H9 (cell line): ENCODE measurements around the gene WDR64. TPM values are rescaled to one million over a fixed set of nuclear protein-coding genes. Genes with fewer than 3 reads are reported as not detected.

Source experiments
- DNase-seq: peaks from one replicate; pipeline ENCODE4 v3.0.0-alpha.2; 2017
- H2AFZ ChIP-seq: one replicate; pipeline ENCODE4 v1.6.1; 2013; ENCODE audit warnings: mild to moderate bottlenecking, low read length, control low read depth, moderate library complexity
- H2AK5ac ChIP-seq: 2 replicates; pipeline ENCODE4 v1.6.1; 2013; ENCODE audit warnings: low read length, control low read depth, mixed read lengths; ENCODE audit not compliant: insufficient read length
- H2BK120ac ChIP-seq: one replicate; pipeline ENCODE4 v1.6.1; 2013; ENCODE audit warnings: low read depth, mild to moderate bottlenecking, low read length, control low read depth, inconsistent platforms; ENCODE audit not compliant: poor library complexity, severe bottlenecking
- H2BK12ac ChIP-seq: 2 replicates; pipeline ENCODE4 v1.6.1; 2013; ENCODE audit warnings: low read length, control low read depth, mixed read lengths, low read depth; ENCODE audit not compliant: insufficient read length
- H2BK15ac ChIP-seq: 2 replicates; pipeline ENCODE4 v1.6.1; 2013; ENCODE audit warnings: low read depth, low read length, control low read depth
- H2BK20ac ChIP-seq: one replicate; pipeline ENCODE4 v1.6.1; 2013; ENCODE audit warnings: low read depth, mild to moderate bottlenecking, low read length, control low read depth, inconsistent platforms; ENCODE audit not compliant: poor library complexity, severe bottlenecking
- H2BK5ac ChIP-seq: 2 replicates; pipeline ENCODE4 v1.6.1; 2013; ENCODE audit warnings: low read length, control low read depth, mixed read lengths; ENCODE audit not compliant: insufficient read length
- H3K14ac ChIP-seq: 2 replicates; pipeline ENCODE4 v1.6.1; 2013; ENCODE audit warnings: low read length, control low read depth; ENCODE audit not compliant: insufficient read depth
- H3K18ac ChIP-seq: 2 replicates; pipeline ENCODE4 v1.6.1; 2013; ENCODE audit warnings: low read depth, mild to moderate bottlenecking, mixed read lengths, low read length, control low read depth; ENCODE audit not compliant: insufficient read length
- H3K23ac ChIP-seq: 2 replicates; pipeline ENCODE4 v1.6.1; 2013; ENCODE audit warnings: low read length, control low read depth, mixed read lengths, low read depth; ENCODE audit not compliant: insufficient read length
- H3K23me2 ChIP-seq: 2 replicates; pipeline ENCODE4 v1.6.1; 2013; ENCODE audit warnings: low read depth, mild to moderate bottlenecking, mixed read lengths, low read length, control low read depth; ENCODE audit not compliant: insufficient read length, poor library complexity, severe bottlenecking
- H3K27ac ChIP-seq: 2 replicates; pipeline ENCODE4 v1.5.1; 2013; ENCODE audit warnings: low read length, control low read depth, mixed read lengths, low read depth; ENCODE audit not compliant: insufficient read length
- H3K27me3 ChIP-seq: 2 replicates; pipeline ENCODE4 v1.6.1; 2013; ENCODE audit warnings: low read length, control low read depth, inconsistent platforms; ENCODE audit not compliant: insufficient read depth
- H3K4ac ChIP-seq: 2 replicates; pipeline ENCODE4 v1.6.1; 2013; ENCODE audit warnings: low read depth, mild to moderate bottlenecking, control low read depth, inconsistent platforms, low read length, moderate library complexity
- H3K4me1 ChIP-seq: 2 replicates; pipeline ENCODE4 v1.6.1; 2013; ENCODE audit warnings: low read length, control low read depth, inconsistent platforms; ENCODE audit not compliant: insufficient read depth
- H3K4me2 ChIP-seq: 2 replicates; pipeline ENCODE4 v1.6.1; 2013; ENCODE audit warnings: low read length, control low read depth, mixed read lengths; ENCODE audit not compliant: insufficient read length, insufficient read depth
- H3K56ac ChIP-seq: 2 replicates; pipeline ENCODE4 v1.6.1; 2013; ENCODE audit warnings: low read depth, mild to moderate bottlenecking, mixed read lengths, low read length, control low read depth; ENCODE audit not compliant: insufficient read length
- H3K79me1 ChIP-seq: 2 replicates; pipeline ENCODE4 v1.6.1; 2013; ENCODE audit warnings: low read depth, mild to moderate bottlenecking, moderate library complexity, low read length, control low read depth, inconsistent platforms; ENCODE audit not compliant: insufficient read depth, poor library complexity, severe bottlenecking
- H3K79me2 ChIP-seq: 2 replicates; pipeline ENCODE4 v1.6.1; 2013; ENCODE audit warnings: low read length, control low read depth, inconsistent platforms; ENCODE audit not compliant: insufficient read depth
- H3K9ac ChIP-seq: 2 replicates; pipeline ENCODE4 v1.6.1; 2013; ENCODE audit warnings: low read length, control low read depth, mixed read lengths; ENCODE audit not compliant: insufficient read length; ENCODE audit errors: extremely low read depth
- H3K9me3 ChIP-seq: one replicate; pipeline ENCODE4 v1.6.1; 2013; ENCODE audit warnings: low read depth, low read length, inconsistent platforms; ENCODE audit not compliant: control insufficient read depth
- H3T11ph ChIP-seq: one replicate; pipeline ENCODE4 v1.6.1; 2013; ENCODE audit warnings: mild to moderate bottlenecking, low read length, control low read depth, inconsistent platforms
- H4K20me1 ChIP-seq: one replicate; pipeline ENCODE4 v1.6.1; 2013; ENCODE audit not compliant: control insufficient read depth, insufficient read length, insufficient read depth
- H4K5ac ChIP-seq: 2 replicates; pipeline ENCODE4 v1.6.1; 2013; ENCODE audit warnings: low read depth, mild to moderate bottlenecking, mixed read lengths, low read length, control low read depth; ENCODE audit not compliant: insufficient read length
- H4K8ac ChIP-seq: replicated peaks from 2 replicates; pipeline ENCODE4 v1.6.1; 2013; ENCODE audit warnings: low read length, control low read depth, mixed read lengths, low read depth; ENCODE audit not compliant: insufficient read length
- H4K91ac ChIP-seq: 2 replicates; pipeline ENCODE4 v1.6.1; 2013; ENCODE audit warnings: low read depth, mild to moderate bottlenecking, moderate library complexity, mixed read lengths, low read length, control low read depth; ENCODE audit not compliant: insufficient read length
- H3K27ac Mint-ChIP-seq, 3 experiments: 2 replicates in 2 of 3; 3 replicates in 1 of 3; pipeline ENCODE4 v1.8.0; 2020 to 2021; ENCODE audit warnings: mixed read lengths in 3 of 3, mild to moderate bottlenecking in 1 of 3, moderate library complexity in 1 of 3
- H3K27me3 Mint-ChIP-seq: 2 replicates; pipeline ENCODE4 v1.8.0; 2021; ENCODE audit warnings: low read depth, mild to moderate bottlenecking, moderate library complexity, mixed read lengths
- H3K36me3 Mint-ChIP-seq, 3 experiments: 2 replicates in 2 of 3; 3 replicates in 1 of 3; pipeline ENCODE4 v1.8.0; 2020 to 2021; ENCODE audit warnings: low read depth in 3 of 3, mixed read lengths in 3 of 3; ENCODE audit not compliant: insufficient read depth in 1 of 3
- H3K4me1 Mint-ChIP-seq, 2 experiments: 2 replicates each; pipeline ENCODE4 v1.8.0; 2020; ENCODE audit warnings: mixed read lengths in 2 of 2
- H3K4me3 Mint-ChIP-seq, 2 experiments: 2 replicates in 1 of 2; 3 replicates in 1 of 2; pipeline ENCODE4 v1.8.0; 2020 to 2021; ENCODE audit warnings: mild to moderate bottlenecking in 2 of 2, mixed read lengths in 2 of 2, moderate library complexity in 1 of 2
- H3K9me3 Mint-ChIP-seq, 2 experiments: 2 replicates in 1 of 2; 3 replicates in 1 of 2; pipeline ENCODE4 v1.8.0; 2020; ENCODE audit warnings: mild to moderate bottlenecking in 2 of 2, mixed read lengths in 2 of 2, moderate library complexity in 1 of 2
- CTCF ChIP-seq: fragments of 200-600 bp; sonication (generic); conservative IDR thresholded peaks from 3 replicates; pipeline ENCODE4 v1.8.0; 2021; ENCODE audit warnings: antibody characterized with exemption, mild to moderate bottlenecking
- WGBS: extraction: QIAGEN DNeasy Blood & Tissue Kit; methylation state at CpG from one replicate; pipeline ENCODE4 v1.1.7; 2013; ENCODE audit warnings: missing lambda C conversion rate, low lambda C conversion rate, mixed read lengths; ENCODE audit not compliant: insufficient read length; ENCODE audit errors: extremely low coverage; 5-methylcytosine and 5-hydroxymethylcytosine counted together
- total RNA-seq: library from RNA; stranded (reverse); gene quantifications from 2 replicates; pipeline ENCODE4 v1.2.1, GENCODE V29; 2021

Gene WDR64
- total RNA-seq, 1 experiment from 2014 or later = not detected

GRCh38 chr1:241631674-241632073 lies 20.4 kb upstream of the WDR64 start:
- TF ChIP-seq CTCF = no peak
- Histone ChIP-seq H2BK5ac (no peak overlapping the region), H3K56ac (no peak overlapping the region), H3K23me2 (no peaks in the 10 kb centered on the region), H4K5ac (no peak overlapping the region), H2AFZ (no peak overlapping the region), H3K4me1 (no peaks in the 10 kb centered on the region; the same call in 1 of the 2 replicates), H3K9me3 (no peaks in the 10 kb centered on the region), H3K14ac (no peak overlapping the region), H3K4me2 (no peak overlapping the region), H4K8ac (no peak overlapping the region), H4K20me1 (no peaks in the 10 kb centered on the region), H3K23ac (no peak overlapping the region), H3K9ac (no peak overlapping the region), H3K4ac (no peak overlapping the region), H3K27ac (no peak overlapping the region), H2BK120ac (no peak overlapping the region), H2AK5ac (no peak overlapping the region), H3K79me1 (no peaks in the 10 kb centered on the region), H4K91ac (no peak overlapping the region), H3K27me3 (no peaks in the 10 kb centered on the region), H2BK15ac (no peak overlapping the region), H3K18ac (no peak overlapping the region), H3K79me2 (peaks cover 5% of the 10 kb centered on the region; the same call in 1 of the 2 replicates), H2BK12ac (no peak overlapping the region), H3T11ph (no peak overlapping the region), H2BK20ac (no peak overlapping the region)
- Mint-ChIP-seq H3K36me3 (peaks cover 21 to 31% (median 29%) of the 10 kb centered on the region in 3 experiments; a peak in 6 of 7 replicates), H3K4me3 (no peak overlapping the region), H3K27ac (0 out of 7 replicates have a peak overlapping the region, but pooled peaks have one; percentile 2 to 23 (median 9)), H3K9me3 (no peaks in the 10 kb centered on the region), H3K27me3 (no peaks in the 10 kb centered on the region), H3K4me1 (peaks cover 18 to 22% of the 10 kb centered on the region in 2 experiments)
- no CpG with 5 or more reads among the region's 5 CpGs for WGBS
- DNase-seq = no peak
